Measurements from ENCODE around the gene AKAP8L. TPM values are rescaled to one million over a fixed set of nuclear protein-coding genes. Genes with fewer than 3 reads are reported as not detected.

The AKAP8L gene
- total RNA-seq, 1 donor: 61.3 TPM

DNA sequence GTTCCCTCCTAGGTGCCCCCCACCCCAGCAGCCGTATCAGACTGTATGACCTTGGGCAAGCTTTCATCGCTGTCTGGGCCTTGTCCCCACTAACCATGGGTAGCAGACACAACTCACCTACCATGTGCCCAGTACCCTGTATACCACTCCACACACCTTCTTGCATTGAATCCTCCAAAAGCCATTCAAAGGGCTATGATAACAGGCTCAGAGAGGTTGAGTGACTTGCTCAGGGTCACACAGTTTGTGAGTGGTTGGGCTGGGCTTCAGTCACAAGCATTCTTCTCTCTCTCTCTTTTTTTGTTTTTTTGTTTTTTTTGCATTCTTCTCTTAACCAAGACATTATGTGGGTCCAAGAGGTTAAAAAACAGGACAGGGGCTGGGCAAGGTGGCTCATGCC, 42.9 kb upstream of the AKAP8L start:
- TF ChIP-seq, protein P1, sequence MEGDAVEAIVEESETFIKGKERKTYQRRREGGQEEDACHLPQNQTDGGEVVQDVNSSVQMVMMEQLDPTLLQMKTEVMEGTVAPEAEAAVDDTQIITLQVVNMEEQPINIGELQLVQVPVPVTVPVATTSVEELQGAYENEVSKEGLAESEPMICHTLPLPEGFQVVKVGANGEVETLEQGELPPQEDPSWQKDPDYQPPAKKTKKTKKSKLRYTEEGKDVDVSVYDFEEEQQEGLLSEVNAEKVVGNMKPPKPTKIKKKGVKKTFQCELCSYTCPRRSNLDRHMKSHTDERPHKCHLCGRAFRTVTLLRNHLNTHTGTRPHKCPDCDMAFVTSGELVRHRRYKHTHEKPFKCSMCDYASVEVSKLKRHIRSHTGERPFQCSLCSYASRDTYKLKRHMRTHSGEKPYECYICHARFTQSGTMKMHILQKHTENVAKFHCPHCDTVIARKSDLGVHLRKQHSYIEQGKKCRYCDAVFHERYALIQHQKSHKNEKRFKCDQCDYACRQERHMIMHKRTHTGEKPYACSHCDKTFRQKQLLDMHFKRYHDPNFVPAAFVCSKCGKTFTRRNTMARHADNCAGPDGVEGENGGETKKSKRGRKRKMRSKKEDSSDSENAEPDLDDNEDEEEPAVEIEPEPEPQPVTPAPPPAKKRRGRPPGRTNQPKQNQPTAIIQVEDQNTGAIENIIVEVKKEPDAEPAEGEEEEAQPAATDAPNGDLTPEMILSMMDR (IDR thresholded peaks at IDR 0.05; ENCODE audit: insufficient read depth, low read depth, low read length): no peak
- no peak overlapping the region for H3K4me3 ChIP-seq (ENCODE audit: low read depth, low read length)

DNA sequence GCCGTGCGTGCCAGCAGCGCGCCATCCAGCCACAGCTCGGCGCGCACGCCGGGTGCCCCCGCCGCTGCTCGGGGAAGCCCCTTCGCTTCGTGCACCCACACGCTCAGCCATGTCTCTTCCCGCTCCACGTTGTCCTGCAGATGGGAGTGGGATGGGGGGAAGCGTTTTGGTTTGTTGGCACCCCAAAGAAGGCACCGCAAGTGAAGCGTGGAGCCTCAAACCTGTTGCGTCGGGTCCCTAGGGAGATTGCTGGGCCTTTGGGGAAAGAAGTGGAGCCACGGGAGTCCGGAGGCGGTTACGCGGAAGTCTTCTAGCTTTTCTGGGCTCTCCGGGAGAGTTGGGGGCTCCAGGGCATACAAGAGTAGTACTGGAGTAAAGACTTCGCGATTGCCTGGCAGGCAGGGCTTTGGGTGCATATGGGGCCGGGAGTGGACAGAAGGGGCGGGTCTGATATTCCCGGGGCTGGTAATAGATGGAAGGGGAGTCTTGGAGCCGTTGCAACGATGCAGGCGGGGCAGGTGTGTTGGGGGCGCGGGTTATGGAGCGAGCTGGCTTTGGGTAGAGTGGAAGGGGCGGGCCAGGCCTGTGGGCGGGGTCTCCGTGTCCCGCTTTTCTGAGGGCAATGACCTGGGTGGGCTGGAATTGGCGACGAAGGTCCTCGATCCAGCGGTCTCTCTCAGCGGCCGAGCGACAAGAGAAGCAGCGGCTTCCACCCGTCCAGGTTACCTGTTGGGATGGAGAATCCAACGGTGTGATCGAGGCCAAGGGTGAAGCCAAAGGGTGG, 39.1 kb upstream of the AKAP8L start:
- TF ChIP-seq, protein P1 (IDR thresholded peaks at IDR 0.05; ENCODE audit: insufficient read depth, low read depth, low read length): no peak
- no peak for DNase-seq (ENCODE audit: low read depth)

More for the DNA sequence above, 42.9 kb upstream of the AKAP8L start:
- no peak for DNase-seq (ENCODE audit: low read depth)

DNA sequence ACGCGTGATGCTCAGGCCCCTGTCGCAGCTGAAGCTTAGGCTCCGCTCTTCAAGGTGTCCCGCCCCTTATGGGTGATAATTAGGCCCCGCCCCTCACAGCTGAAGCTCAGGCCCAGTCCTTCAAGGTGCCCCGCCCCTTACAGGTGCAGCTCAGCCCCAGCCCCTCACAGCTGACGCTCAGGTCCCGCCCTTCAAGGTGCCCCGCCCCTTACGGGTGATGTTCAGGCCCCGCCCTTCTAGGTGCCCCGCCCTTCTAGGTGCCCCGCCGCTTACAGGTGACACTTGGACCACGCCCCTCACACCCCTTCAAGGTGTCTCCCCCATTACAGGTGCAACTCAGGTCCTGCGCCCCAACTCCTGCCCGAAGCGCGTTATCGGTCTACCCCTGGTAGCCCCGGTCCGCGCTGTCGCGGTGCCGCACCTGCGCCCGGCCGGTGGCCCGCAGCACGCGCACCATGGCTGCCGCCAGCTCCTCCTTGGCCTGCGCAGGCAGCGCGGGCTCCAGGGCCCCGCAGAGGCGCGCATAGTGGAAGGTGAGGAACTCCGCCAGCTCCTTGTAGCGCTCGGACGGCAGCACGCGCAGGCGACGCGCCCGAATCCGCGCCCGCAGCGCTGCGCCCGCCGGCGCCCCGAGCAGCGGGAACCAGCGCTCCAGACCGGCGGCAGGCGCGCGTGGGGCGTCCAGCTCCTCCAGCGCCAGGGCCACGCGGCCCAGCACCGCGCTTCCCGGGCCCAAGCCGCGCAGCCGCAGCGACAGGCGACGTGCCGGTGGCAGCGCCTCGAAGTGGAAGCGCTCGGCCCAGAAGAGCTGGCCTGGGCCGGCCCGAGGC, 38.3 kb upstream of the AKAP8L start:
- no peak for DNase-seq (ENCODE audit: low read depth)
- H3K4me3 ChIP-seq (ENCODE audit: low read depth, low read length): no peak overlapping the region
- TF ChIP-seq, protein P1 (IDR thresholded peaks at IDR 0.05; ENCODE audit: insufficient read depth, low read depth, low read length): no peak

More for the DNA sequence above, 39.1 kb upstream of the AKAP8L start:
- no peak overlapping the region for H3K4me3 ChIP-seq (ENCODE audit: low read depth, low read length)

DNA sequence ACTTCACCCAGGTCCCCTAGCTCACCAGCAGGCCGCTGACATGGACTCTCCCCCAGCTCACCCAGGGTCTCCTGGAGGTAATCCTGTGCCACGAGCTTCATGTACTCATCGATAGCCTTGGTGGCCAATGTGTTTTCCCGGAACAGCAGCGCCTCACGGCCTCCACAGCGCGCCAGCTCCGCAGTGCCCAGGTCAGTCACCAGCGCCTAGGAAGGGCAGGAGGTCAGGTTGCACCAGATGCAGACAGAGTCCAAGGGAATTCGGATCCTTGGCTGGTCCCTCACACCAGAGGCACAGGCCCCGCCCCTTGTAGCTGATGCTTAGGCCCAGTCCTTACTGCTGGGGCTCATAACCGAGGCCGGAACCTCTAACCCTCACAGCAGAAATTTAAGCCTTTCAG, 37.7 kb upstream of the AKAP8L start:
- no peak overlapping the region for H3K4me3 ChIP-seq (ENCODE audit: low read depth, low read length)
- TF ChIP-seq, protein P1 (IDR thresholded peaks at IDR 0.05; ENCODE audit: insufficient read depth, low read depth, low read length): no peak
- no peak for DNase-seq (ENCODE audit: low read depth)

DNA sequence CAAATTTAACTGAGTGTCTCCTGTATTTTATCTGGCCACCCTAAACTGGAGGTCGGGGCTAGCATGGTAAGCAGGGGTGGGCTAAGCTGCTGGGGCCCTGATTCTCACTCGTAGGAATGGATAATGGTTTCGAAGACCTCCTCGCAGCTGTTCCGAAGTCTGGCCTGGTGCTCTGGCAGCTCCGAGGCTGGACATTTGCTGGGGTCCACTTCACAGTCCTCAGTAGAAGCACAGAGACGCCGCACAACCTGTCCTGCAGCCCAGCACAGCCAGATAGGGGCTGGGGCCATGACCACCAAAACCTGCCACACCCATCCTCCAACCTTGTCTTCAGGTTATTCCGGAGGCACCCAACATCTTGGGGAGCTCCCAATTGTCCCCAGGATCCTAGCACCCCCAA, 37.2 kb upstream of the AKAP8L start:
- DNase-seq (ENCODE audit: low read depth): no peak
- TF ChIP-seq, protein P1 (IDR thresholded peaks at IDR 0.05; ENCODE audit: insufficient read depth, low read depth, low read length): no peak
- H3K4me3 ChIP-seq (ENCODE audit: low read depth, low read length): no peak overlapping the region

DNA sequence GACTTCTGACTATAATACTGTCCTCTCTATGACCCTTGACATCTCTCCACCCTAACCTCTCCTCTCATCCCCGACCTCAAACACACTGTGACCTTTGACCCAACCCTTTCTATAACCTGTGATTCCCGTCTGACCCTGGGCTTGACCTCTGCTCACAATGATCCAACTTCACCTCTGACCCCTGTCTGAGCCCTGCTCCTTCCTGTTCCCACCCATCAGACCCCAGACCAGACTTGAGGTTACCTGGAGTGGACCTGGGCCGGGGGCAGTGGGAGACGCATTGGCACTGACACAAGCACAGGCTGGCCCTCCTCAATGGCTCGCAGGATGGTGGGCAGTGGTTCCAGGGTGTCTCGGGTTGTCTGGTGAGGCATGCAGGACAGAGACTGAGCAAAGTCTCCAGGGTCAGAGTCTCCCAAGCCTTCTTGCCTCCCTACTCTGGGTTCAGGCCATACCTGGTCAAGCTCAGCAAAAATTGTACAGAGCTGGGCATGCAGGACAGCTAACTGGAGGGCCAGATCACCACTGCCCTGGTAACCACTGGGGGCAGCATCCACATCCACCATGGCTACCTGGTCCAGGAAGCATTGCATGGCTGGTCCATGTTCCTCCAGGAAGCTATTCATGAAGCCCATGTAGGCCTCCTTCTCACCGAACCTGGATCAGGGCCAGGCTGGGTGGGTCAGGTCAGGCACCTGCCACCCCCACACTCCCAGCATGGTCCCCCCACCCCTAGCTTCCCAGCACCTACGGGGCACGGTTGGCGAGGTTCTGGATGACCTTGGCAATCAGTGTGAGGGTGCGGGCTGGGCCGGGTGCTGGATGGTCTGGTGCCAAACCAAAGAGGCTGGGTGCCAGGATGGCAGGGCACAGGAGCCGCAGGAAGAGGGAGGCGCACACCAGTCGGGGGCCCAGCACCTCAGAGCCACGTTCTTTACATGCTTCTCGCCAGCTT, 35.4 kb upstream of the AKAP8L start:
- no peak for DNase-seq (ENCODE audit: low read depth)
- no peak overlapping the region for H3K4me3 ChIP-seq (ENCODE audit: low read depth, low read length)
- TF ChIP-seq, protein P1 (IDR thresholded peaks at IDR 0.05; ENCODE audit: insufficient read depth, low read depth, low read length): peak; percentile 13

Data from fibroblast of villous mesenchyme (primary cell).